MM.1S (cell line): ENCODE measurements around the gene CAPZA1.

Source experiments
- DNase-seq: peaks from one replicate; pipeline ENCODE4 v3.0.0-alpha.2; 2015
- H2AFZ ChIP-seq: fragments of 300-600 bp; sonication (generic); 2 replicates; pipeline ENCODE4 v1.6.0; 2016; ENCODE audit warnings: antibody characterized with exemption, low read length
- H3F3A ChIP-seq: fragments of 300-600 bp; sonication (generic); 2 replicates; pipeline ENCODE4 v1.6.1; 2016; ENCODE audit warnings: mild to moderate bottlenecking, antibody characterized with exemption, low read length, moderate library complexity, mixed read lengths; ENCODE audit not compliant: insufficient read depth
- H3K27ac ChIP-seq: fragments of 300-600 bp; sonication (generic); 2 replicates; pipeline ENCODE4 v1.5.1; 2016; ENCODE audit warnings: mild to moderate bottlenecking, low read length
- H3K27me3 ChIP-seq: fragments of 300-600 bp; sonication (generic); replicated peaks from 2 replicates; pipeline ENCODE4 v1.6.0; 2016; ENCODE audit warnings: low read length; ENCODE audit not compliant: insufficient read depth
- H3K36me3 ChIP-seq: fragments of 300-600 bp; sonication (generic); replicated peaks from 2 replicates; pipeline ENCODE4 v1.6.1; 2016; ENCODE audit warnings: mild to moderate bottlenecking, low read length, mixed read lengths; ENCODE audit not compliant: insufficient read depth
- H3K4me1 ChIP-seq: fragments of 300-600 bp; sonication (generic); 2 replicates; pipeline ENCODE4 v1.6.1; 2016; ENCODE audit warnings: low read length, mixed read lengths
- H3K4me2 ChIP-seq: fragments of 300-600 bp; sonication (generic); 2 replicates; pipeline ENCODE4 v1.6.0; 2016; ENCODE audit warnings: low read depth, low read length
- H3K4me3 ChIP-seq: fragments of 300-600 bp; sonication (generic); 2 replicates; pipeline ENCODE4 v1.5.1; 2016; ENCODE audit warnings: low read length, mixed read lengths
- H3K79me2 ChIP-seq: fragments of 300-600 bp; sonication (generic); 2 replicates; pipeline ENCODE4 v1.6.1; 2016; ENCODE audit warnings: mixed run types, low read length, mixed read lengths
- H3K9ac ChIP-seq: fragments of 300-600 bp; sonication (generic); 2 replicates; pipeline ENCODE4 v1.6.1; 2016; ENCODE audit warnings: low read length, mixed read lengths
- H3K9me2 ChIP-seq: fragments of 300-600 bp; sonication (generic); replicated peaks from 2 replicates; pipeline ENCODE4 v1.6.1; 2016; ENCODE audit warnings: mild to moderate bottlenecking, low read length, mixed read lengths; ENCODE audit not compliant: insufficient read depth
- H3K9me3 ChIP-seq: fragments of 300-600 bp; sonication (generic); replicated peaks from 2 replicates; pipeline ENCODE4 v1.6.1; 2016; ENCODE audit warnings: mild to moderate bottlenecking, low read length, mixed read lengths; ENCODE audit not compliant: insufficient read depth
- H4K20me1 ChIP-seq: fragments of 300-600 bp; sonication (generic); 2 replicates; pipeline ENCODE4 v1.6.1; 2016; ENCODE audit warnings: mild to moderate bottlenecking, low read length, moderate library complexity, mixed read lengths; ENCODE audit not compliant: insufficient read depth
- CTCF ChIP-seq: fragments of 300-600 bp; sonication (generic); IDR thresholded peaks from 2 replicates; pipeline ENCODE4 v1.5.1; 2016; ENCODE audit warnings: antibody characterized with exemption, low read length, mixed read lengths
- EZH2 ChIP-seq: fragments of 300-600 bp; sonication (generic); optimal IDR thresholded peaks from 2 replicates; pipeline ENCODE3; 2017; ENCODE audit warnings: low read depth, mild to moderate bottlenecking, antibody characterized with exemption, low read length, mixed read lengths
- EZH2phosphoT487 ChIP-seq: fragments of 300-600 bp; sonication (generic); IDR thresholded peaks from 2 replicates; pipeline ENCODE4 v1.6.1; 2018; ENCODE audit warnings: antibody characterized with exemption, low read length

CAPZA1 gene

DNA sequence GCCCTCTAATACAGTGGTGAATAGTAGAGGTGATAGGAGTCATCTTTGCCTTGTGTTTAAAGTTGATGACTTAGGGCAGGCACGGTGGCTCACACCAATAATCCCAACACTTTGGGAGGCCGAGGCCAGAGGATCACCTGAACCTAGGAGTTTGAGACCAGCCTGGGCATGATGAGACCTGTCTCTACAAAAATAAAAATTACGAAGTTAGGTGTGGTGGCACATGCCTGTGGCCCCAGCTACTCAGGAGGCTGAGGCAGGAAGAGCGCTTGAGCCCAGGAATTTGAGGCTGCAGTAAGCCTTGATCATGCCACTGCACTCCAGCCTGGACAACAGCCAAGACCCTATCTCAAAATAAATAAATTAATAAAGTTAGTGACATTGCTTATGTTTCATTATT, 26.6 kb downstream of the CAPZA1 start:
- H3F3A ChIP-seq = no peaks in the 10 kb centered on the region
- H3K9me2 ChIP-seq = no peaks in the 10 kb centered on the region
- H3K27me3 ChIP-seq = no peaks in the 10 kb centered on the region
- H3K36me3 ChIP-seq = no peaks in the 10 kb centered on the region
- no peaks in the 10 kb centered on the region for H3K9me3 ChIP-seq
- H3K4me3 ChIP-seq = no peak overlapping the region
- H2AFZ ChIP-seq = no peak overlapping the region
- no peak overlapping the region for H3K4me2 ChIP-seq
- H3K27ac ChIP-seq = no peak overlapping the region
- no peak overlapping the region for H3K9ac ChIP-seq
- peaks cover 9% of the 10 kb centered on the region; the same call in 1 of the 2 replicates for H4K20me1 ChIP-seq
- no peaks in the 10 kb centered on the region for H3K4me1 ChIP-seq
- TF ChIP-seq EZH2phosphoT487 (no peak), CTCF (no peak), EZH2 (no peak)
- H3K79me2 ChIP-seq = peaks cover 93% of the 10 kb centered on the region
- DNase-seq = no peak

DNA sequence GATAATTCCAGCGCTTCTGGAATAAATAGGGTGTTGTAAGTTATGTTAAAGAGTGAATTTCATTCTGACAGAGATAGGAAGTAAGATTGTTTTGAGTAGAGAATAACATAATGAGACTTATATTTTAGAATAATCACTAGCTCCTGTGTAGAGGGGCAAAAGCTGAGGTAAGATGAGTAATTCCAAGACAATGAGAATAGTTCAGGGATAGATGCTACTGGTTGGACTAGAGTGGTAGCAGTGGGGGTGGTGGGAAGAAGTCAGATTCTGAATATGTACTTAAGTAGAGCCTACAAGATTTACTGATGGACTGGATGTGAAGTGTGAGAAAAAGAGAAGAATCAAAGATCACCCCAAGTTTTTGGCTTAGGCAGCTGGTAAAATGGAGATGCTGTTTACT, 31.6 kb downstream of the CAPZA1 start:
- Histone ChIP-seq H3K79me2 (peaks cover 45% of the 10 kb centered on the region), H3K27me3 (no peaks in the 10 kb centered on the region), H3K36me3 (no peaks in the 10 kb centered on the region), H3K4me1 (no peaks in the 10 kb centered on the region), H2AFZ (no peak overlapping the region), H3K4me3 (no peak overlapping the region), H3F3A (no peaks in the 10 kb centered on the region), H3K9ac (no peak overlapping the region), H3K9me2 (no peaks in the 10 kb centered on the region), H4K20me1 (no peaks in the 10 kb centered on the region), H3K4me2 (no peak overlapping the region), H3K9me3 (no peaks in the 10 kb centered on the region), H3K27ac (no peak overlapping the region)
- DNase-seq = no peak
- TF ChIP-seq EZH2phosphoT487 = no peak
- TF ChIP-seq EZH2 = no peak
- TF ChIP-seq CTCF = no peak

DNA sequence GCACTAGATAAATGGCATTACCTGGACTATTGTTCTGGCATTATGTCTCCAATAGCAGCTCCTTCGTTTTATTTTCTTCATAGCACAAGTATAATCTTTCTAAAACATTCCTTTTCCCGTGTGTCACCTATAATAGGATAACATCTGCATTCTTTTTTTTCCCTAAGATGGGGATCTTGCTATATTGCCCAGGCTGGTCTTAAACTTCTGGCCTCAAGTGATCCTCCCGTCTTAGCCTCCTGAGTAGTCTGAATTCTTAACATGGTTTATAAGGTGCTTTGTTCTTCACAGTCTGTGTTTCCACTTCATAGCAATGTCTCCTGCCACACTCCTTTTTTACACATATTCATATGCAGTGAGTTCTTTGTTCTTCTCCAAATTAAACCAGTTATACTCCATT, 46.2 kb downstream of the CAPZA1 start:
- Histone ChIP-seq H3K36me3 (no peaks in the 10 kb centered on the region; the same call in 1 of the 2 replicates), H3K9ac (no peak overlapping the region), H3F3A (no peaks in the 10 kb centered on the region)

More for the DNA sequence above, 46.2 kb downstream of the CAPZA1 start:
- H3K4me1 ChIP-seq = no peaks in the 10 kb centered on the region
- no peaks in the 10 kb centered on the region for H3K79me2 ChIP-seq
- no peaks in the 10 kb centered on the region for H4K20me1 ChIP-seq
- no peaks in the 10 kb centered on the region for H3K9me3 ChIP-seq
- H3K27ac ChIP-seq = no peak overlapping the region
- H2AFZ ChIP-seq = no peak overlapping the region
- no peak overlapping the region for H3K4me3 ChIP-seq
- no peak for DNase-seq
- no peak for TF ChIP-seq EZH2phosphoT487
- no peak for TF ChIP-seq CTCF
- no peak for TF ChIP-seq EZH2
- H3K4me2 ChIP-seq = no peak overlapping the region
- H3K27me3 ChIP-seq = no peaks in the 10 kb centered on the region
- H3K9me2 ChIP-seq = no peaks in the 10 kb centered on the region
